Measurements from ENCODE around the gene CYP4A22. TPM values are rescaled to one million over a fixed set of nuclear protein-coding genes. Genes with fewer than 3 reads are reported as not detected.

The CYP4A22 gene
- total and polyA plus RNA-seq, 9 of the 15 experiments (the other 6 are each of a cell fraction or from before 2014, with no cell fraction given) = 0.07 TPM; not detected in 8

GRCh38 chr1:47181095-47181954 is 44.1 kb downstream of the CYP4A22 start (continued):
- peak; percentile 76 for TF ChIP-seq CEBPG (CRISPR knock-in tag; IDR thresholded peaks at IDR 0.05)
- peak in 1 of 2 experiments; percentile 33; a peak in 1 of 4 replicates for TF ChIP-seq CEBPG (tag; conservative IDR thresholded peaks at IDR 0.05 in 1 of 2, IDR thresholded peaks at IDR 0.05 in 1 of 2)
- peak; percentile 84; the same call in 1 of the 2 replicates for TF ChIP-seq ZNF696 (CRISPR knock-in tag; conservative IDR thresholded peaks at IDR 0.05)
- TF ChIP-seq, protein P1, sequence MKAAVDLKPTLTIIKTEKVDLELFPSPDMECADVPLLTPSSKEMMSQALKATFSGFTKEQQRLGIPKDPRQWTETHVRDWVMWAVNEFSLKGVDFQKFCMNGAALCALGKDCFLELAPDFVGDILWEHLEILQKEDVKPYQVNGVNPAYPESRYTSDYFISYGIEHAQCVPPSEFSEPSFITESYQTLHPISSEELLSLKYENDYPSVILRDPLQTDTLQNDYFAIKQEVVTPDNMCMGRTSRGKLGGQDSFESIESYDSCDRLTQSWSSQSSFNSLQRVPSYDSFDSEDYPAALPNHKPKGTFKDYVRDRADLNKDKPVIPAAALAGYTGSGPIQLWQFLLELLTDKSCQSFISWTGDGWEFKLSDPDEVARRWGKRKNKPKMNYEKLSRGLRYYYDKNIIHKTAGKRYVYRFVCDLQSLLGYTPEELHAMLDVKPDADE (conservative IDR thresholded peaks at IDR 0.05; ENCODE audit: control insufficient read depth, low read depth, low read length) = peak; percentile 99
- no peak for TF ChIP-seq MCM7 (IDR thresholded peaks at IDR 0.05)
- TF ChIP-seq RFX7 (CRISPR knock-in tag; IDR thresholded peaks at IDR 0.05) = peak; percentile 85
- TF ChIP-seq ZNF184 (CRISPR knock-in tag; IDR thresholded peaks at IDR 0.05) = no peak
- TF ChIP-seq HNRNPH1 (optimal IDR thresholded peaks at IDR 0.05; ENCODE audit: low read depth, low read length) = no peak
- TF ChIP-seq STAG1 (CRISPR knock-in tag; IDR thresholded peaks at IDR 0.05; ENCODE audit: borderline replicate concordance) = no peak
- TF ChIP-seq ZHX1 (conservative IDR thresholded peaks at IDR 0.05; ENCODE audit: low read length) = no peak
- TF ChIP-seq KAT2B (IDR thresholded peaks at IDR 0.05; ENCODE audit: low read depth, low read length) = no peak
- peak; percentile 99 for TF ChIP-seq NEUROD1 (IDR thresholded peaks at IDR 0.05; ENCODE audit: borderline replicate concordance, low read depth, low read length, partially characterized antibody)
- peak; percentile 100 for TF ChIP-seq EP300 (IDR thresholded peaks at IDR 0.05; ENCODE audit: low read length)
- no peak for TF ChIP-seq SNIP1 (IDR thresholded peaks at IDR 0.05; ENCODE audit: low read depth)
- TF ChIP-seq FOS (IDR thresholded peaks at IDR 0.05; ENCODE audit: extremely low read depth, insufficient read length) = peak; percentile 22
- TF ChIP-seq, protein P2, sequence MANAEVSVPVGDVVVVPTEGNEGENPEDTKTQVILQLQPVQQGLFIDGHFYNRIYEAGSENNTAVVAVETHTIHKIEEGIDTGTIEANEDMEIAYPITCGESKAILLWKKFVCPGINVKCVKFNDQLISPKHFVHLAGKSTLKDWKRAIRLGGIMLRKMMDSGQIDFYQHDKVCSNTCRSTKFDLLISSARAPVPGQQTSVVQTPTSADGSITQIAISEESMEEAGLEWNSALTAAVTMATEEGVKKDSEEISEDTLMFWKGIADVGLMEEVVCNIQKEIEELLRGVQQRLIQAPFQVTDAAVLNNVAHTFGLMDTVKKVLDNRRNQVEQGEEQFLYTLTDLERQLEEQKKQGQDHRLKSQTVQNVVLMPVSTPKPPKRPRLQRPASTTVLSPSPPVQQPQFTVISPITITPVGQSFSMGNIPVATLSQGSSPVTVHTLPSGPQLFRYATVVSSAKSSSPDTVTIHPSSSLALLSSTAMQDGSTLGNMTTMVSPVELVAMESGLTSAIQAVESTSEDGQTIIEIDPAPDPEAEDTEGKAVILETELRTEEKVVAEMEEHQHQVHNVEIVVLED (CRISPR knock-in tag; IDR thresholded peaks at IDR 0.05) = peak; percentile 74
- TF ChIP-seq DACH1 (IDR thresholded peaks at IDR 0.05; ENCODE audit: partially characterized antibody) = peak; percentile 98
- TF ChIP-seq, protein P3, sequence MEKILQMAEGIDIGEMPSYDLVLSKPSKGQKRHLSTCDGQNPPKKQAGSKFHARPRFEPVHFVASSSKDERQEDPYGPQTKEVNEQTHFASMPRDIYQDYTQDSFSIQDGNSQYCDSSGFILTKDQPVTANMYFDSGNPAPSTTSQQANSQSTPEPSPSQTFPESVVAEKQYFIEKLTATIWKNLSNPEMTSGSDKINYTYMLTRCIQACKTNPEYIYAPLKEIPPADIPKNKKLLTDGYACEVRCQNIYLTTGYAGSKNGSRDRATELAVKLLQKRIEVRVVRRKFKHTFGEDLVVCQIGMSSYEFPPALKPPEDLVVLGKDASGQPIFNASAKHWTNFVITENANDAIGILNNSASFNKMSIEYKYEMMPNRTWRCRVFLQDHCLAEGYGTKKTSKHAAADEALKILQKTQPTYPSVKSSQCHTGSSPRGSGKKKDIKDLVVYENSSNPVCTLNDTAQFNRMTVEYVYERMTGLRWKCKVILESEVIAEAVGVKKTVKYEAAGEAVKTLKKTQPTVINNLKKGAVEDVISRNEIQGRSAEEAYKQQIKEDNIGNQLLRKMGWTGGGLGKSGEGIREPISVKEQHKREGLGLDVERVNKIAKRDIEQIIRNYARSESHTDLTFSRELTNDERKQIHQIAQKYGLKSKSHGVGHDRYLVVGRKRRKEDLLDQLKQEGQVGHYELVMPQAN (IDR thresholded peaks at IDR 0.05; ENCODE audit: borderline replicate concordance) = no peak
- peak; percentile 85; the same call in 1 of the 2 replicates for TF ChIP-seq KLF13 (tag; IDR thresholded peaks at IDR 0.05; ENCODE audit: borderline replicate concordance, low read depth)

All from K562 (cell line).